ENCODE data around the gene ATG7.
A peak's percentile ranks its signal among the peaks of the same experiment; 100 is the strongest.

The ATG7 gene

GRCh38 chr3:11558002-11558401 is 285.8 kb downstream of the ATG7 start:
- Mint-ChIP-seq H3K27me3 (no peaks in the 10 kb centered on the region), H3K27ac (peak overlapping the region; percentile 20), H3K4me1 (peaks cover 0 to 8% of the 10 kb centered on the region in 2 donors), H3K36me3 (peaks cover 17 to 54% of the 10 kb centered on the region in 2 donors), H3K4me3 (no peak overlapping the region), H3K9me3 (no peaks in the 10 kb centered on the region)
- DNase-seq: no peak
- ATAC-seq (replicated peaks): no peak

DNA sequence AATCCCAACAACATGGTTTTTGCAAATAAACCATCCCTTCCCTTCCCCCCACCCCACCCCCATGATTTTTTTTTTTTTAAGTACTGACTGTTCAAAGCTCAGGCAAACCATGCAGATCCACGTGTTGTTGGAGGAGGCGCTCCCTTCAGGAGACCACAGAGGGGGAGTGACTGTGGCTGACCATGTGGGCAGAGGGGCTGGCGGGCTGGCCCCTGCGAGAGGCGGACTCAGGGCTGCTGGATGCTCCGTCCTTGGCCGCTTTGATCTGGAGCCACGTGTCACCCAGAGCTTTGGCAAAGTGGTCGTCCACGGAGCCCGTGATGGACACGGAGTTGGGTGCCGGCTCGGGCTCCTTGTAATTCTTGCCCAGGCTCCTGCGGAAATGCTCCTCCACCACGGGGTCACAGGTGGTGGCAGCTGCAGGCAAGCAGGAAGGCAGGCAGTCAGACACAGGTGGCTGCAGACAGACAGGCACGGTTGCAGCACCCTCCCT is 286.3 kb downstream of the ATG7 start:
- H3K4me3 Mint-ChIP-seq: no peak overlapping the region
- peaks cover 13 to 53% of the 10 kb centered on the region in 2 donors for H3K36me3 Mint-ChIP-seq

DNA sequence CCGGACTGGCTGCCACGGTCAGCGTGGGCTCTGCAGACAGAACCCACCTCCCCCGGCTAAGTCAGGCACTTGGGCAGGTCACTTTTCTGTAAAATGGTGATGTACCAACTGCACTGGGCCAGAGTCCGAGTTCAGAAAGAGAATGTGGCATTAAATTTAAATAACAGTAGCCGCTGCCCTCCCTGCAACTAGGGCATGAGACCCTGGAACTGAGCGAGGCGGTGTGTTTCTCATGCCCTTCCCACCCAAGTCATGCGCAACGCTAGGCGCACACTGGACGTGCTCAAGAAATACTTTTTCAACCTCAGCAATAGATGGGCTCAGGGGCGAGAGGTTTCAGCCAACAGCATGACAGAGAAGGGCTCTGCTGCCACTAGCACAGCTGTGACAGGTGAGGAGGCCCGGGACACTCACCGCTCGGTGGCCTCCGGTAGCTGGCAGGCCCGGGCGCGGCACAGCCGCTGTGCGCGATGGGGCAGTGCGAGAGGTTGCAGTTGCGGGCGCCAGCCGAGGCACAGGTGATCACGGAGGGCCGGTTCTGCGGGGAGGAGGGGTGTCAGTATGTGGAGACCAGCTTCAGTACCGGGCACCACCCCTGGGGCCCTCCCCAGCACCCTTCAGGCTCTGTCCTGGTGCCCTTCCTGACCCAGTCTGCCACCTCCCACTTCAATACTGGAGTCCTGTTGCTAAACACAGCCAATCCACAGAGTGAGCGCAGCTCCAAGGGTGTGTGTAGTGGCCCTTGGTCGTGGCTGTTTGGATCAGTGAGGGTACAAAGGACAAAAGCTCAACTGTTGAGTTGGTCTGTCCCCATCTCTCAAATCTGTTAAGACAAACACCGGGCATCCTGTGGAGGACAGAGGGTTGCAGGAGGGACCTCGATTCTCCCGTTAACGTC is 287.0 kb downstream of the ATG7 start:
- H3K36me3 Mint-ChIP-seq: peaks cover 17 to 51% of the 10 kb centered on the region in 2 donors
- peaks cover 0 to 8% of the 10 kb centered on the region in 2 donors for H3K4me1 Mint-ChIP-seq
- no peaks in the 10 kb centered on the region for H3K9me3 Mint-ChIP-seq
- ATAC-seq (replicated peaks): no peak
- DNase-seq: no peak
- H3K27ac Mint-ChIP-seq: peak overlapping the region; percentile 80
- no peak overlapping the region for H3K4me3 Mint-ChIP-seq
- no peaks in the 10 kb centered on the region for H3K27me3 Mint-ChIP-seq

More for the DNA sequence above, 286.3 kb downstream of the ATG7 start:
- Mint-ChIP-seq H3K4me1 (peaks cover 0 to 8% of the 10 kb centered on the region in 2 donors), H3K27ac (peak overlapping the region; percentile 20), H3K9me3 (no peaks in the 10 kb centered on the region), H3K27me3 (no peaks in the 10 kb centered on the region)
- no peak for DNase-seq
- ATAC-seq (replicated peaks): no peak

DNA sequence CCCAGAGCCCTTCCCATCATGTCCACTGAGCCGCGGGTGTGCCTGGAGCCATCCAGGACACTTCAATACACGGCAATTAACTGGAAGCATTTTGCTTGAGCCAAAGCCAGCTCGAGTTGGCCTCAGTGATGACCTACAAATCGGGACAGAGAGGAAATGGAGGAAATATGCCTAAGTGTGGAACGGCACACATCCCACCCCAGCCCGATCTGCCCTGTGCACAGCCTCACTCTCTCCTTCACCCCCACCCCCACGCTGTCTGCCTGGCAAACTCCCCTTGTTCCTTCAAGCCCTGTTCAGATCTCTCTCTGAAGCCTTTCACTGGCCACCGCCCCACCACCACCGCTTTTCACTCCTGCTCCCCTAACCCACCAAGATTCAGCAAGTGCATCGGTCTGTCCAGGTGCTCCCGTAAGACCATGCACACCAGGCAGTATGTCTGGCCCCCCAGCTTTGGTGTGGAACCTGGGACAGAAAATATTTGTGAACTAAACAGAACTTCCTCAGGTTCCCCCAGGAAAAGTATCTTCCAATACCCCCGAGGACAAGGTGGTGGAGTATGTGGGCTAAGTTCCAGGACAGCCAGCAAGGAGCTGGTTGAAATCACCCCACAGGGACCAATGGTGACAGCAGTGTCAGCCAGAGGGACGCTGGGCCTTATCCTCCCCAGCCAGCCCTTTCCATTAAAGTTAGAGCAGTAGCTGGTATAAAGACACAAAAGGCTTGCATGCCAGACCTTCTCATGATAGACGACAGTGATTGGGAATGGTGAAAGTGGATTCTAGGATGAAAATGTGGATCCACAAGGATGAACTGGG is 287.8 kb downstream of the ATG7 start:
- Mint-ChIP-seq H3K9me3 (no peaks in the 10 kb centered on the region), H3K27me3 (no peaks in the 10 kb centered on the region), H3K27ac (peak overlapping the region; percentile 80), H3K4me1 (peaks cover 0 to 8% of the 10 kb centered on the region in 2 donors), H3K4me3 (no peak overlapping the region), H3K36me3 (peaks cover 17 to 46% of the 10 kb centered on the region in 2 donors)
- DNase-seq (no peak), ATAC-seq (replicated peaks) (no peak)

DNA sequence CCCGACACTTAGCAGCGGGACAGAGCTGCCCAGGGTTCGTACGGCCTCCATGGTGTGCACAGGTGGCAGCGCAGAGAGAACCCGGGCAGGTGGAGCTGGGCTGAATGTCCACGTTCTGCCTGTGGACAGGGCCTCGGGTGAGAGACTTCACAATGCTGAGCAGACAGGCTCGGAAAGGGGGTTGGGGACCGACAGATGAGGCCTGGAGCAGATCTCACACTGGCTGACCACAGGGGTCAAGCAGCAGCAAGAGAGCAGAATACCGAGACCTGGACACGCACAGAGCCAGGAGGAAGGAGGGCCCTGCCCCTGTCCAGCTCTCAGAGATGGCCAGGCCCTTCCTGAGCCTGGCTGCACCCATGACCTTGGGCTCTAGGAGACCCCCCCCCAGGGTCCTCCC is 288.5 kb downstream of the ATG7 start:
- H3K27me3 Mint-ChIP-seq: no peaks in the 10 kb centered on the region
- no peak overlapping the region for H3K27ac Mint-ChIP-seq
- ATAC-seq (replicated peaks): no peak
- H3K36me3 Mint-ChIP-seq: peaks cover 20 to 43% of the 10 kb centered on the region in 2 donors
- no peak overlapping the region for H3K4me3 Mint-ChIP-seq
- peaks cover 0 to 8% of the 10 kb centered on the region in 2 donors for H3K4me1 Mint-ChIP-seq
- H3K9me3 Mint-ChIP-seq: no peaks in the 10 kb centered on the region
- no peak for DNase-seq

DNA sequence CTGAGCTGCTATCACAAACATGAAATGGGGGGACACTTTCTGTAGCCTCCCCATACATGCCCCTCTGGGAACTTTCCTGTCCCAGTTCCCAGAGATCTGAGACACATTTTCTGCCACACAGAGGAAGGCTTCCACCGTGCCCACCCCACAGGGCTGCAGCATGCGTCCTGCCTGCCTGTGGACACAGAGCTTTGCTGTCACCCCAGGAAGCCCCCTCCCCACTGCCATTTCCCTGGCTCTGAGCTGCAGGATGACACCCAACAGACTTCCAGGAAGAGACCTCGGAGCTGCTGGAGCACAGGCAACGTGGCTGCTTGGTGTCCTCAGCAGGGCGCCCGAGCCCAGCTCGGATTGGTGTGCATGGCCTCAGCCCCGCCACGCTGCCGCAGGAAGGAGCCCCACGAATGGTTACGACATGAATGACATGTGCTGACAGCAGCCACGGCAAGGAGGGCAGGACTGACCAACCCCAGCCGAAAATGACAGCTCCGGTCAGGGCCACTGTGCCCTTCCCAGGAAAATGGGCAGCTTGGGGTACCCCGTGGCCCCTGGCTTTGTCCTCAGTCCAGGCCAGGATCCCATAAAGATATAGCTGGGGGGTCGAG is 290.2 kb downstream of the ATG7 start:
- Mint-ChIP-seq H3K27ac (no peak overlapping the region), H3K4me1 (peaks cover 0 to 8% of the 10 kb centered on the region in 2 donors), H3K9me3 (no peaks in the 10 kb centered on the region), H3K4me3 (no peak overlapping the region), H3K27me3 (no peaks in the 10 kb centered on the region), H3K36me3 (peaks cover 21 to 40% of the 10 kb centered on the region in 2 donors)
- no peak for DNase-seq
- no peak for ATAC-seq (replicated peaks)

DNA sequence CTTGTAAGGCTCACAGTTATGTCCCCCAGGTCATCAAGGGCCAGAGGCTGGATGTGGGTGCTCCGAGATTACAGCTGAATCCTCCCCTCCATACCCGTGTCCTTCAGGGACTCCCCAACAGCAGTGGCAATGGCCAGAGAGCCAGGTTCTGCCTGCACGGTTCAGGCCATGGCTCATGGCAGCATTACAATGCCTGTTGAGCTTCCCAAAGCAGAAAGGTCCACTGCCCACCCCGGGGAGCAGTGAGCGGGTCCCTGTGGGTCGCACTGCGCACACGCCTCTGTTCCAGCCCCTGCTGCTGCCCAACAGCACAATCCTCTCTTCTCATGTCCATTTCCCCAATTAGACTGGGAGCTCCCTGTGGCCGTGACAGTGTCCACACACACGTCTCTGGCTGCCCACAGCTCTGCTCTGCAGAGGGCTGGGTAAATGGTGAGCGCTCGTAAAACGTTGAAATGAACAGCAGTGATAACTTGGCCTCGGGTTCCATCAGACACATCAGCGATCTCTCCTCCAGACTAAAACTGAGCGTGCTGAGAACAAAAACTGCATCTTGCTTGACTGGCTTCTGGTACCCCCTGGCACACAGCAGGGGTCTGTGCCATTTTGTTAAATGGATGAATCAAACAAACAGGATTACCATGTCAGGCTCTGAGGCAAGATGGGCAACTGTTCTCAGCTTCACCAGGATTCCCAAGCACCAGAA is 291.1 kb downstream of the ATG7 start:
- ATAC-seq (replicated peaks): no peak
- Mint-ChIP-seq H3K27me3 (no peaks in the 10 kb centered on the region), H3K36me3 (peaks cover 23 to 45% of the 10 kb centered on the region in 2 donors), H3K4me1 (peaks cover 0 to 8% of the 10 kb centered on the region in 2 donors), H3K4me3 (no peak overlapping the region), H3K9me3 (no peaks in the 10 kb centered on the region), H3K27ac (peak overlapping the region; percentile 82)
- no peak for DNase-seq

DNA sequence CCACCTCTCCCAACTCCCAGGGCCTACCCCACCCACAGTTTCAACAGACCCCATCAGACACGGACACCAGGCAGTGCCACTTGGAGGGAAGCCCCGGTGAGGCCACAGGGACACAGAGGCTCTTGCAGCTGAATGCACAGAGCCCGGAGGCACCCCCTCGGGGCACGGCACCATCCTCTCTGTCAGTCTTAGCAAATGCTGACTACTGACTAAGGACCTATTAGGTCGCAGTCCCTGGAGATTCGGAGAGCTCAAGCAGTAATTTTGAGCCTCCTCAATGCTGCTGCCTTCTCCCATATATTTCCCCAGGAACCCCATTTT is 291.6 kb downstream of the ATG7 start:
- DNase-seq: no peak
- no peaks in the 10 kb centered on the region for H3K9me3 Mint-ChIP-seq
- H3K27me3 Mint-ChIP-seq: no peaks in the 10 kb centered on the region
- H3K4me1 Mint-ChIP-seq: peaks cover 0 to 8% of the 10 kb centered on the region in 2 donors
- peak overlapping the region; percentile 82 for H3K27ac Mint-ChIP-seq
- H3K36me3 Mint-ChIP-seq: peaks cover 23 to 45% of the 10 kb centered on the region in 2 donors
- no peak overlapping the region for H3K4me3 Mint-ChIP-seq
- ATAC-seq (replicated peaks): no peak

DNA sequence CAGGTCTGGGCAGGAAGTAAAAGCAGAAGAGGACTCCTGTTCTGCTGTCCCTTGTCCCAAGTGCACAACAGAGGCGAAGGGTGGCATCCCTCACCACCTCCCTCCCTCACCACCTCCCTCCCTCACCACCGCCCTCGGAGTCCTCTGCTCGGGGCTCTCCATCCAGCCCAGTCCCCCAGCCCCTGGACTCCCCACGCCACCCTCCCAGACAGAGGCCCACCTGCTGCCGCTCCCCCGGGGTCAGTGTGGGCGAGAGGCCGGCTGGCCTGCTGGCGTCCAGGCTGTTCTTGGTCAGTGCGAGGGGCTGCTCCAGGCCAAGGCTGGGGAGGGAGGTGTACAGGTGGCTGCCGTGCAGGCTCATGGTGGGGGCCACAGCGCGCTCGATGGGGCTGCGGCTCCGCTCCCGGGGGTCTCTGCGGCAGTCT is 292.4 kb downstream of the ATG7 start:
- ATAC-seq (replicated peaks): no peak
- H3K36me3 Mint-ChIP-seq: peaks cover 26 to 43% of the 10 kb centered on the region in 2 donors
- H3K27ac Mint-ChIP-seq: peak overlapping the region; percentile 47

DNA sequence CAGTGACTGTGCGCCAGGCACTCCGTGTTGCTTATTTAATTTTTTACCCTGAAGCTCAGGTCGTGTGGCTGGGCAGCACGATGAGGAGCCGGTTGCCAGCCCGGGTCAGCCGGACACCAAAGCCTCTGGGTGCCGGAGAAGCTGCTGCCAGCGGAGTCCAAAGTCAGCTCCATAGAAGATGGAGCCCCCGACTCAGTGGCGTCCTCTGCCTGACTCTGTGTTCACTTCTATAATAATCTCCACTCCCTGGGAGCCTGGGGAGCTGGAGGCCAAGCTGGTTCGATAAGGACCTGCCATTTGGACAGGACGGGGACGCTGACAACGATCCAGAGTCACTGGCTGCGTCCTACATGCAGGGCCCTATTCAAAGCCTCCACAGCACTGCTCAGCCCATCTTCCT is 292.9 kb downstream of the ATG7 start:
- peaks cover 0 to 4% of the 10 kb centered on the region in 2 donors for H3K4me1 Mint-ChIP-seq
- H3K36me3 Mint-ChIP-seq: peaks cover 24 to 38% of the 10 kb centered on the region in 2 donors
- H3K27ac Mint-ChIP-seq: no peak overlapping the region
- H3K27me3 Mint-ChIP-seq: no peaks in the 10 kb centered on the region
- H3K9me3 Mint-ChIP-seq: no peaks in the 10 kb centered on the region
- ATAC-seq (replicated peaks) (no peak), DNase-seq (no peak)
- no peak overlapping the region for H3K4me3 Mint-ChIP-seq

More for the DNA sequence above, 292.4 kb downstream of the ATG7 start:
- Mint-ChIP-seq H3K27me3 (no peaks in the 10 kb centered on the region), H3K4me1 (peaks cover 0 to 8% of the 10 kb centered on the region in 2 donors), H3K4me3 (no peak overlapping the region), H3K9me3 (no peaks in the 10 kb centered on the region)
- no peak for DNase-seq

GRCh38 chr3:11565492-11565891 is 293.3 kb downstream of the ATG7 start:
- peaks cover 0 to under 1% of the 10 kb centered on the region in 2 donors for H3K4me1 Mint-ChIP-seq
- no peak overlapping the region for H3K27ac Mint-ChIP-seq
- no peak for DNase-seq
- no peaks in the 10 kb centered on the region for H3K27me3 Mint-ChIP-seq
- no peak for ATAC-seq (replicated peaks)
- H3K9me3 Mint-ChIP-seq: no peaks in the 10 kb centered on the region
- peaks cover 24 to 34% of the 10 kb centered on the region in 2 donors for H3K36me3 Mint-ChIP-seq
- H3K4me3 Mint-ChIP-seq: no peak overlapping the region

GRCh38 chr3:11565932-11566331 is 293.7 kb downstream of the ATG7 start:
- Mint-ChIP-seq H3K36me3 (peaks cover 22 to 29% of the 10 kb centered on the region in 2 donors), H3K4me3 (no peak overlapping the region)

GRCh38 chr3:11566478-11566877 is 294.3 kb downstream of the ATG7 start:
- Mint-ChIP-seq H3K4me1 (peaks cover 0 to 2% of the 10 kb centered on the region in 2 donors), H3K4me3 (no peak overlapping the region), H3K36me3 (peaks cover 20 to 28% of the 10 kb centered on the region in 2 donors), H3K9me3 (no peaks in the 10 kb centered on the region), H3K27ac (peak overlapping the region; percentile 2), H3K27me3 (no peaks in the 10 kb centered on the region)
- ATAC-seq (replicated peaks) (no peak), DNase-seq (no peak)

More at GRCh38 chr3:11565932-11566331, 293.7 kb downstream of the ATG7 start:
- H3K4me1 Mint-ChIP-seq: peaks cover 0 to 2% of the 10 kb centered on the region in 2 donors
- no peaks in the 10 kb centered on the region for H3K9me3 Mint-ChIP-seq
- no peak for ATAC-seq (replicated peaks)
- H3K27me3 Mint-ChIP-seq: no peaks in the 10 kb centered on the region
- H3K27ac Mint-ChIP-seq: no peak overlapping the region
- DNase-seq: no peak
